Esophagus squamous epithelium (tissue), 4 donors: ENCODE results near the gene ZCWPW2.

Experiments
- POLR2A ChIP-seq, 4 donors: fragments of 450-650 bp; IDR thresholded peaks; one replicate each; pipeline ENCODE4 v1.6.1; 2017; ENCODE audit warnings: antibody characterized with exemption in 4 of 4, mild to moderate bottlenecking in 4 of 4, moderate library complexity in 3 of 4
- TF ChIP-seq, protein P1 (sequence below), 6 experiments: fragments of 450-650 bp in 4 of 6; fragments of 200-600 bp in 2 of 6; sonication (generic) in 2 of 6; IDR thresholded peaks; one replicate each; pipeline ENCODE4 v1.5.1; 2016 to 2019; ENCODE audit warnings: antibody characterized with exemption in 6 of 6, mild to moderate bottlenecking in 4 of 6, moderate library complexity in 4 of 6

DNA sequence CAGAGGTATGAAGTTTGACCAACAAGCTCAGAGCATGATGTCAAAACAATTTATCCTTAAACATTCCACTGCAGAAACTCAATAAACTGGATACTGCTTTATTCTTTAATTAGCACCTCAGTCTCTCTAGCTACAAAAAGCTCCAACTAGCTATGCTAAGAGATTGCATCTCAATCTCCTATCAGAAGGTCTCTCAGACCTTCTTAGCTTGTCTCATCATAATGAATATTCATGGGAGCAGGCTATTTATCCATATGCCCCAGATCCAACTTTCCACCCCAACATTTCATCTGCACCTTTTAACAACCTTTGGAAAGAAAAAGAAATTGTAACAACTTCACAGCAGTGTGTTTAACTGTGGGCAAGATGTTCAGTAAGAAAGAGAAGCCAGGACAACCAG lies 11.3 kb upstream of the ZCWPW2 start:
- TF ChIP-seq, protein P1, sequence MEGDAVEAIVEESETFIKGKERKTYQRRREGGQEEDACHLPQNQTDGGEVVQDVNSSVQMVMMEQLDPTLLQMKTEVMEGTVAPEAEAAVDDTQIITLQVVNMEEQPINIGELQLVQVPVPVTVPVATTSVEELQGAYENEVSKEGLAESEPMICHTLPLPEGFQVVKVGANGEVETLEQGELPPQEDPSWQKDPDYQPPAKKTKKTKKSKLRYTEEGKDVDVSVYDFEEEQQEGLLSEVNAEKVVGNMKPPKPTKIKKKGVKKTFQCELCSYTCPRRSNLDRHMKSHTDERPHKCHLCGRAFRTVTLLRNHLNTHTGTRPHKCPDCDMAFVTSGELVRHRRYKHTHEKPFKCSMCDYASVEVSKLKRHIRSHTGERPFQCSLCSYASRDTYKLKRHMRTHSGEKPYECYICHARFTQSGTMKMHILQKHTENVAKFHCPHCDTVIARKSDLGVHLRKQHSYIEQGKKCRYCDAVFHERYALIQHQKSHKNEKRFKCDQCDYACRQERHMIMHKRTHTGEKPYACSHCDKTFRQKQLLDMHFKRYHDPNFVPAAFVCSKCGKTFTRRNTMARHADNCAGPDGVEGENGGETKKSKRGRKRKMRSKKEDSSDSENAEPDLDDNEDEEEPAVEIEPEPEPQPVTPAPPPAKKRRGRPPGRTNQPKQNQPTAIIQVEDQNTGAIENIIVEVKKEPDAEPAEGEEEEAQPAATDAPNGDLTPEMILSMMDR (IDR thresholded peaks at IDR 0.05) = no peak
- no peak for TF ChIP-seq POLR2A (IDR thresholded peaks at IDR 0.05)
